ENCODE measurements around the gene ABI3BP. TPM values are rescaled to one million over a fixed set of nuclear protein-coding genes. Genes with fewer than 3 reads are reported as not detected.

The ABI3BP gene
- total RNA-seq, 1 donor from 2014 or later = 2.2 TPM

- Mint-ChIP-seq H3K4me3 (peak overlapping the region; percentile 90), H3K27ac (peak overlapping the region; percentile 95), H3K36me3 (peaks cover 13% of the 10 kb centered on the region), H3K27me3 (ENCODE audit: low read depth) (peaks cover 24% of the 10 kb centered on the region), H3K4me1 (peaks cover 34% of the 10 kb centered on the region), H3K9me3 (peaks cover 6% of the 10 kb centered on the region)
- DNase-seq (ENCODE audit: low spot score in 2 of 2, unreplicated experiment in 2 of 2) = peak; percentile 44 to 72
- TF ChIP-seq CTCF (IDR thresholded peaks at IDR 0.05; ENCODE audit: unreplicated experiment) = no peak
These were observed 283.4 kb downstream of the ABI3BP start for GRCh38 chr3:100709842-100710260.

- peak; percentile 94 to 98 for DNase-seq (ENCODE audit: low spot score in 2 of 2, unreplicated experiment in 2 of 2)
- H3K27me3 Mint-ChIP-seq (ENCODE audit: low read depth) = peaks cover 24% of the 10 kb centered on the region
- peak within 1 kb of the TSS; percentile 90 for H3K4me3 Mint-ChIP-seq
- TF ChIP-seq CTCF (IDR thresholded peaks at IDR 0.05; ENCODE audit: unreplicated experiment) = no peak
- H3K36me3 Mint-ChIP-seq = peaks cover 12% of the 10 kb centered on the region
- peaks cover 6% of the 10 kb centered on the region for H3K9me3 Mint-ChIP-seq
- H3K4me1 Mint-ChIP-seq = peaks cover 33% of the 10 kb centered on the region
- peak within 1 kb of the TSS; percentile 95 for H3K27ac Mint-ChIP-seq
These were observed 284.0 kb downstream of the ABI3BP start, which contains the start of gene TFG for GRCh38 chr3:100708989-100709841. TSS of gene TFG (plus strand) at chr3:100709494. CDS start at chr3:100713686, 4,192 bp downstream.

- peak overlapping the region; percentile 90 for H3K4me3 Mint-ChIP-seq
These were observed 284.6 kb downstream of the ABI3BP start for GRCh38 chr3:100708644-100708988.

GRCh38 chr3:100706365-100706764, 286.9 kb downstream of the ABI3BP start:
- Mint-ChIP-seq H3K27ac (no peak overlapping the region), H3K36me3 (peaks cover 4% of the 10 kb centered on the region), H3K9me3 (peaks cover 9% of the 10 kb centered on the region), H3K27me3 (ENCODE audit: low read depth) (peaks cover 24% of the 10 kb centered on the region), H3K4me1 (peaks cover 23% of the 10 kb centered on the region), H3K4me3 (no peak overlapping the region)
- TF ChIP-seq CTCF (IDR thresholded peaks at IDR 0.05; ENCODE audit: unreplicated experiment) = no peak
- no peak for DNase-seq (ENCODE audit: low spot score in 2 of 2, unreplicated experiment in 2 of 2)

More at GRCh38 chr3:100708644-100708988, 284.6 kb downstream of the ABI3BP start:
- Mint-ChIP-seq H3K36me3 (peaks cover 11% of the 10 kb centered on the region), H3K27ac (peak overlapping the region; percentile 94), H3K27me3 (ENCODE audit: low read depth) (peaks cover 24% of the 10 kb centered on the region), H3K4me1 (peaks cover 37% of the 10 kb centered on the region), H3K9me3 (peaks cover 6% of the 10 kb centered on the region)
- DNase-seq (ENCODE audit: low spot score in 2 of 2, unreplicated experiment in 2 of 2) = no peak
- no peak for TF ChIP-seq CTCF (IDR thresholded peaks at IDR 0.05; ENCODE audit: unreplicated experiment)

- Mint-ChIP-seq H3K27me3 (ENCODE audit: low read depth) (peaks cover 24% of the 10 kb centered on the region), H3K9me3 (peaks cover 8% of the 10 kb centered on the region), H3K27ac (no peak overlapping the region), H3K36me3 (no peaks in the 10 kb centered on the region), H3K4me1 (peaks cover 14% of the 10 kb centered on the region), H3K4me3 (no peak overlapping the region)
- no peak for TF ChIP-seq CTCF (IDR thresholded peaks at IDR 0.05; ENCODE audit: unreplicated experiment)
- DNase-seq (ENCODE audit: low spot score in 2 of 2, unreplicated experiment in 2 of 2) = no peak
These were observed 289.4 kb downstream of the ABI3BP start for GRCh38 chr3:100703865-100704264.

Data from mesothelial cell of epicardium (in vitro differentiated cells).